Stomach (tissue), 4 donors: ENCODE results near the gene TMPRSS12.

Experiments
- EP300 ChIP-seq: sonication (generic); formaldehyde crosslinking; IDR thresholded peaks from one replicate; pipeline ENCODE4 v1.6.1; 2017; ENCODE audit warnings: antibody characterized with exemption
- POLR2A ChIP-seq, 4 donors: fragments of 450-650 bp; IDR thresholded peaks; one replicate each; pipeline ENCODE4 v1.6.1; 2016; ENCODE audit warnings: antibody characterized with exemption in 4 of 4, control low read depth in 2 of 4, mild to moderate bottlenecking in 1 of 4, moderate library complexity in 1 of 4
- POLR2AphosphoS5 ChIP-seq, 3 donors: sonication (generic); formaldehyde crosslinking; IDR thresholded peaks; one replicate each; pipeline ENCODE4 v1.6.1; 2016; ENCODE audit warnings: antibody characterized with exemption in 3 of 3
- TF ChIP-seq, protein P1 (sequence below), 7 experiments: fragments of 450-650 bp in 4 of 7; fragments of 200-600 bp in 3 of 7; sonication (generic) in 3 of 7; IDR thresholded peaks; one replicate each; pipeline ENCODE4 v1.5.1; 2016 to 2019; ENCODE audit warnings: antibody characterized with exemption in 7 of 7, control low read depth in 2 of 7, mild to moderate bottlenecking in 1 of 7

DNA sequence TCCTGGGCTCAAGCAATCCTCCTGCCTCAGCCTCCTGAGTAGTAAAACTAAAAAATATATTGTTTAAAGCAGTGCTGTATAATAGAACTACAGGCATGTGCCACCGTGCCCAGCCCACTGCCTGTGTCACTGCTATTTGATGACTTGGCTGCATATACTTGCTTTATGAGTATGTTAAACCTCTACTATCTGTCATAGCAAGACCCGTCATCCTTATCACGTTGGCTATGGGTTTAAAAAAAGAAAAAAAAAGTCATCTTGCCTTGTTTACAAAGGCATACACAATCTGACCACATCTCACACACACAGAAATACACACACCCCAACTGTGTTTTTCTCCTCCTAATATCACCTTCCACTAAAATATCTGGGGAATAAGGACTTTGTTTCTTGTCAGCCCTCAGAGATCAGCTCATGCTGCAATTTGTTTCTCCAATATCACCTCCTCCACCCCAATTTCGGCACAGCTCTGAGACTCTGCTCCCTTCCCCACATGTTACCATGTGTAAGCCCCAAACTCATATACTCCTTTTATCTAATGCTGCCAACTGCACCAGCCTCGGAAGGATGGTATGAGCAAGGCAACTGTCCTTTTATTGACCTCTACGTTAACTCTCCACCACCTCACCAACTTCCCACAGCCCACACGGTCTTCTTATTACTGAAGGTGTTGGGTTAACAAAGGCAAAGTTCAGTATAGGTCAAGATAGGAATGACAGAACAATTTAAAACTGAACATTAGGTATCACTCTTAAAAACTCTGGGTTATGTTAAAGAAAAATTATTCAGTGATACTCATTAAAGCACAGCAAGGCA lies 802 bp upstream of the TMPRSS12 start:
- TF ChIP-seq, protein P1, sequence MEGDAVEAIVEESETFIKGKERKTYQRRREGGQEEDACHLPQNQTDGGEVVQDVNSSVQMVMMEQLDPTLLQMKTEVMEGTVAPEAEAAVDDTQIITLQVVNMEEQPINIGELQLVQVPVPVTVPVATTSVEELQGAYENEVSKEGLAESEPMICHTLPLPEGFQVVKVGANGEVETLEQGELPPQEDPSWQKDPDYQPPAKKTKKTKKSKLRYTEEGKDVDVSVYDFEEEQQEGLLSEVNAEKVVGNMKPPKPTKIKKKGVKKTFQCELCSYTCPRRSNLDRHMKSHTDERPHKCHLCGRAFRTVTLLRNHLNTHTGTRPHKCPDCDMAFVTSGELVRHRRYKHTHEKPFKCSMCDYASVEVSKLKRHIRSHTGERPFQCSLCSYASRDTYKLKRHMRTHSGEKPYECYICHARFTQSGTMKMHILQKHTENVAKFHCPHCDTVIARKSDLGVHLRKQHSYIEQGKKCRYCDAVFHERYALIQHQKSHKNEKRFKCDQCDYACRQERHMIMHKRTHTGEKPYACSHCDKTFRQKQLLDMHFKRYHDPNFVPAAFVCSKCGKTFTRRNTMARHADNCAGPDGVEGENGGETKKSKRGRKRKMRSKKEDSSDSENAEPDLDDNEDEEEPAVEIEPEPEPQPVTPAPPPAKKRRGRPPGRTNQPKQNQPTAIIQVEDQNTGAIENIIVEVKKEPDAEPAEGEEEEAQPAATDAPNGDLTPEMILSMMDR (IDR thresholded peaks at IDR 0.05), result no peak
- TF ChIP-seq POLR2AphosphoS5 (IDR thresholded peaks at IDR 0.05), result no peak
- no peak for TF ChIP-seq EP300
- TF ChIP-seq POLR2A (IDR thresholded peaks at IDR 0.05), result no peak
